GM18498 (cell line): ENCODE measurements around the gene PPA2.
A peak's percentile ranks its signal among the peaks of the same experiment; 100 is the strongest.
"Not testable (repeated sequence)": the region's sequence is repeated elsewhere in the genome, so short reads cannot be mapped to it uniquely, and the experiment has no call there.

Experiments
- ATAC-seq: cut with Tn5 transposase; IDR thresholded peaks from one replicate; pipeline ENCODE4 v1.9.1; 2021; ENCODE audit warnings: mild to moderate bottlenecking, moderate library complexity; ENCODE audit not compliant: unreplicated experiment

PPA2 gene

DNA sequence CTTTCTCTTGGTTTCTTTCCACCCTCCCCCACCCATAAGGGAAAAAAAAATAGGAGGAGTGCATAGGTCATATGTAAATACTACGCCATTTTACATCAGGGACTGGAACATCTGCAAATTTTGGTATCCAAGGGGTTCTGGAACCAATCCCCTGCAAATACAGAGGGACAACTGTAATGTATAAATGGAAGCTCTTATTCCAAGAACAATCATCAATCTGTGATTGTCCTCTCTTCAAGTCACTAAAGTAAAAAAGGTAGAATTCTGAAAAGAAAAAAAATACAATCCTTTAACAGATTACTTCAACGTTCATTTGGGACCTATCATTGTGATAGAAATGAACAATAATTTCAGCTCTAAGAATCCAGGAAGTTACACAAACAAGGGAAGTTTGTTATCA, 13.6 kb downstream of the PPA2 start:
- no peak for ATAC-seq

GRCh38 chr4:105458541-105458940, 15.3 kb downstream of the PPA2 start:
- ATAC-seq, result not testable (repeated sequence)

- no peak for ATAC-seq
Measured at GRCh38 chr4:105458001-105458400, 15.9 kb downstream of the PPA2 start.

DNA sequence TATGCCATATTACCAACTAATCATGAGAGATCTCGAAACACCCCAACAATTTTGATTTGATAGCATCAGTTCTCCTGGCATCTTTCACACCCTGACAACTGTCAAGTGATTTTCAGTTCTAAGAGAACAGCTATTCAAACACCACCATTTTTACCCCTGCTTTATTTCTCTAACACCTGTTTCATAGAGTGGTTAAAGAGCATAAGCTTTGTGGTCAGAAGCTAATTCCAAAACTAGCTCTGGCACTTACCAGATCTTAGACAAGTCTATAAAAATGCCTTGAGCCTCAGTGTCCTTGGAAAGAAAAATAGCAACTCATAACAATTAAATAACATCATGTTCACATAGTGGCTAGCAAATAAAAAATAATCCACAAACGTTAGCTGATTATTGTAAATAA, 17.9 kb downstream of the PPA2 start:
- no peak for ATAC-seq

DNA sequence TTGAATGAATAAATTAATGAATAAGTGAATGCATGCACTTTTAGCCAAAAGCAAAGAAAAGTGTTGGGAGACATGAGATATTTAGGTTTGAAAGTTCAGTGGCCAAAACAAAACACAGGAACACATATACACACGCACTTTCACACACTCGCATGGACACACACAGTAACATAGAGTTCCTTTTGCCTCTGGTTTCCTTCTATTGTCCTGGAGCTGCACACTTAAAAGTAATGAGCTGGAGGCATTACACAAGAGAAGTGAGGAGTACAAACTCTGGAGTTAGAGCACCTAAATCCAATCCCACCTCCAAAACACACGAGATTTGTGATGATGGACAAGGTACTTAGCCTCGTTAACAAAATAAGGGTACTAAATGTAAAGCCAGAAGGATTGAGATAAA, 18.7 kb downstream of the PPA2 start:
- ATAC-seq, result no peak

- ATAC-seq, result peak; percentile 84
Measured at GRCh38 chr4:105453550-105454205, 20.2 kb downstream of the PPA2 start.

- ATAC-seq, result no peak
Measured at GRCh38 chr4:105451346-105451745, 22.5 kb downstream of the PPA2 start.

DNA sequence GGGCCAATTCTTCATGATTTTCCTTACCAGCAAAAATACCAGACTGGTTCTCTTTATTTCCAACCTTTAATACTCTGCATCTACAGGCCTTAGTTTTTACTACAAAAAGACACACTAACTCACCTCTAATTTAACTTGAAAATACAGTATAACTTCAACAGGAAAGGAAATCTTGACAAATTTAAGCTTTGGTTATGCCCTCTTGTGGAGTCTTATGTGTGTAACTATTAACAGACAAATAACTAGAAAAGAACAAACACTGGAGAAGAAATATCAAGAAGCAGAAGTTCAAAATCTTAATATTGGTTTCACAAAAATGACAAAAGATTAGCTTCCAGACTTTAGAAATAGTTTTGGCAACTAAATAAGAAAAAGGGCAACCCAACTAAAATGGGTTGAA, 33.0 kb downstream of the PPA2 start:
- ATAC-seq, result no peak

GRCh38 chr4:105437637-105438036, 36.2 kb downstream of the PPA2 start:
- ATAC-seq, result no peak

- no peak for ATAC-seq
Measured at GRCh38 chr4:105436414-105436813, 37.4 kb downstream of the PPA2 start.

DNA sequence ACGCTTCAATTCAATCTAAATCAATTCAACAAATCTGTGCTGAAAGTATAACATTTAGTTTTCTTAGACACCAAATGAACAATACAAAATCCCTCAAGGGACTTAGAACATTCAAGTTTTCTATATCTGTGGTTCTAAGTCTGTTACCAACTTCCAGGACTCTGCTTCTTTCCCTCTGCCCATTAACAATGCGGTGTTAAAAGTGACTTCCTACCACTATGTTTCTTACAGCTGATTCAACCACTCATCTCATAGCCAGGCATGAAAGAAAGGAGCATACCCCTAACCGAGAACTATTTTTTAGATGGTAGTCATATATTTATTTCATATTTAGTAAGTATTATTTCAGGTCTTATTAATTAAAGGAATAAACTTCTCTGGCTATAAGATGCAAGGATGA, 38.9 kb downstream of the PPA2 start:
- no peak for ATAC-seq

DNA sequence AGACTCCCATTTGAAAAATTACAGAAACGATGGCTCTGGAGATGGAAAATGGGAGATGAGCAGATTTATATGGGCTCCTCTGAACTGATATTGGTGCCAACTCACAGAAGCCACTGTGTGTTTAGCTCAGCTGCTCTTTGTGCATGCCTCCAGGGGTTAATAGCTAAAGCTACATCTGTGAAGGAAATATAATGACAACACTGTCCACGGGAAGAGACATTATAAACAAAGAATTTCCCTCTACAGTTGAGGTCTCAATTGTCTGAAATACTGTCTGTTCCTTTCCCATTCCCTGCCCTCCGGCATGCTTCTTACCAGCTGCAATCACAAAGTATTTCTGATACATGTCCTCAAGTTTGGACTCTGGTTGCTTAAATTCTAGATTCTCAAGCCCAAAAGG, 40.4 kb downstream of the PPA2 start:
- ATAC-seq, result no peak

- no peak for ATAC-seq
Measured at GRCh38 chr4:105432438-105432837, 41.4 kb downstream of the PPA2 start.

- ATAC-seq, result no peak
Measured at GRCh38 chr4:105430811-105431210, 43.1 kb downstream of the PPA2 start.

- no peak for ATAC-seq
Measured at GRCh38 chr4:105426187-105426897, 47.5 kb downstream of the PPA2 start.

GRCh38 chr4:105422207-105422920, 51.5 kb downstream of the PPA2 start:
- no peak for ATAC-seq

GRCh38 chr4:105417624-105418023, 56.2 kb downstream of the PPA2 start:
- ATAC-seq, result no peak

- ATAC-seq, result no peak
Measured at GRCh38 chr4:105415281-105415744, 58.5 kb downstream of the PPA2 start.

GRCh38 chr4:105414316-105414715, 59.5 kb downstream of the PPA2 start:
- no peak for ATAC-seq

DNA sequence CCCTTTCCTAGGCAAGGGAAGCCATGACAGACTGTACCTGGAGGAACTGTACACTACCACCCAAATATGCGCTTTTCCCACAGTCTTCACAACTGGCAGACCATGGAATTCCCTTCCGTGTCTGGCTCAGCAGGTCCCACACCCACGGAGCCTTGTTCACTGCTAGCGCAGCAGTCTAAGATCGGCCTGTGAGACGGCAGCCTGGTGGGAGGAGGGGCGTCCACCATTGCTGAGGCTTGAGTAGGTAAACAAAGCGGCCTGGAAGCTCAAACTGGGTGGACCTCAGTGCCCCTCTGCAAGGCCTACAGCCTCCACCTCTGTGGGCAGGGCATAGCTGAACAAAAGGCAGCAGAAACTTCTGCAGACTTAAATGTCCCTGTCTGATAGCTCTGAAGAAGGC, 64.7 kb downstream of the PPA2 start:
- ATAC-seq, result not testable (repeated sequence)

- no peak for ATAC-seq
Measured at GRCh38 chr4:105400901-105401677, 72.8 kb downstream of the PPA2 start.
